ENCODE measurements around the gene UBE2U. TPM values are rescaled to one million over a fixed set of nuclear protein-coding genes. Genes with fewer than 3 reads are reported as not detected.

Gene UBE2U
- total RNA-seq, 6 experiments from 2014 or later: not detected

DNA sequence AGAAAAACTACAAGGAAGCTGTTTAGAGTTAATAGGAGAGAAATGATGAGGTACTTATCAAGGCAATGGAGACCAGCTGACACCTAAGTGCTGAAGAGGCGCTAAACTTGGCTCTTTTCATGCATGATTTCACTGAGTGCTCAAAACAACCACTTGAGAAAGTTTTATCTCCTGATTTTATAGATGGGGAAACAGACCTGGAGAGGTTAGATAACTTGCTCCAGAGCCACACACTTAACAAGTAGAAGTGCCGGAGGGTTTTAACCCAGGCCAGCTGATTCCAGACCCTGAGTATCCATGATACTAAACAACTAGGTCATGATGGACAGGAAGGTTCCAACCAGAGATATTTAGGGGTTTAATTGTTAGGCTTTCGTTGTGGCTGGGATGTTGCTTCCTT is 25.9 kb downstream of the UBE2U start:
- no peak overlapping the region for H3K27ac ChIP-seq
- no peak for DNase-seq
- H3K36me3 ChIP-seq: no peaks in the 10 kb centered on the region
- peaks cover 0 to 9% of the 10 kb centered on the region in 2 donors for H3K27me3 ChIP-seq
- ATAC-seq: no peak
- no peak overlapping the region for H3K4me3 ChIP-seq
- no peaks in the 10 kb centered on the region for H3K9me3 ChIP-seq
- intact Hi-C loops (cut with DNase I): no loop called here
- no peaks in the 10 kb centered on the region for H3K4me1 ChIP-seq
- TF ChIP-seq, protein P1, sequence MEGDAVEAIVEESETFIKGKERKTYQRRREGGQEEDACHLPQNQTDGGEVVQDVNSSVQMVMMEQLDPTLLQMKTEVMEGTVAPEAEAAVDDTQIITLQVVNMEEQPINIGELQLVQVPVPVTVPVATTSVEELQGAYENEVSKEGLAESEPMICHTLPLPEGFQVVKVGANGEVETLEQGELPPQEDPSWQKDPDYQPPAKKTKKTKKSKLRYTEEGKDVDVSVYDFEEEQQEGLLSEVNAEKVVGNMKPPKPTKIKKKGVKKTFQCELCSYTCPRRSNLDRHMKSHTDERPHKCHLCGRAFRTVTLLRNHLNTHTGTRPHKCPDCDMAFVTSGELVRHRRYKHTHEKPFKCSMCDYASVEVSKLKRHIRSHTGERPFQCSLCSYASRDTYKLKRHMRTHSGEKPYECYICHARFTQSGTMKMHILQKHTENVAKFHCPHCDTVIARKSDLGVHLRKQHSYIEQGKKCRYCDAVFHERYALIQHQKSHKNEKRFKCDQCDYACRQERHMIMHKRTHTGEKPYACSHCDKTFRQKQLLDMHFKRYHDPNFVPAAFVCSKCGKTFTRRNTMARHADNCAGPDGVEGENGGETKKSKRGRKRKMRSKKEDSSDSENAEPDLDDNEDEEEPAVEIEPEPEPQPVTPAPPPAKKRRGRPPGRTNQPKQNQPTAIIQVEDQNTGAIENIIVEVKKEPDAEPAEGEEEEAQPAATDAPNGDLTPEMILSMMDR (IDR thresholded peaks at IDR 0.05): no peak
- TF ChIP-seq POLR2A (IDR thresholded peaks at IDR 0.05): no peak
- 79% methylated on average over 3 of the region's 3 CpGs for WGBS (ENCODE audit: insufficient coverage, low coverage, low lambda C conversion rate, missing lambda C conversion rate)

- TF ChIP-seq, protein P1 (IDR thresholded peaks at IDR 0.05): no peak
- TF ChIP-seq POLR2A (IDR thresholded peaks at IDR 0.05): no peak
- H3K9me3 ChIP-seq: no peaks in the 10 kb centered on the region
- ATAC-seq: no peak
- H3K36me3 ChIP-seq: no peaks in the 10 kb centered on the region
- intact Hi-C loops (cut with DNase I): no loop called here
- H3K4me3 ChIP-seq: no peak overlapping the region
- H3K4me1 ChIP-seq: no peaks in the 10 kb centered on the region
- WGBS (ENCODE audit: insufficient coverage, low coverage, low lambda C conversion rate, missing lambda C conversion rate): 19% methylated on average over 4 of the region's 4 CpGs
- DNase-seq: no peak
- H3K27ac ChIP-seq: no peak overlapping the region
- peaks cover 0 to 9% of the 10 kb centered on the region in 2 donors for H3K27me3 ChIP-seq
Measured at GRCh38 chr1:64231153-64231552, 27.7 kb downstream of the UBE2U start.

GRCh38 chr1:64231654-64232053 is 28.2 kb downstream of the UBE2U start:
- no peak overlapping the region for H3K4me3 ChIP-seq
- no peaks in the 10 kb centered on the region for H3K36me3 ChIP-seq
- H3K9me3 ChIP-seq: no peaks in the 10 kb centered on the region
- H3K27ac ChIP-seq: no peak overlapping the region
- H3K4me1 ChIP-seq: no peaks in the 10 kb centered on the region
- DNase-seq (no peak), ATAC-seq (no peak)
- TF ChIP-seq, protein P1 (IDR thresholded peaks at IDR 0.05): no peak
- TF ChIP-seq POLR2A (IDR thresholded peaks at IDR 0.05): no peak
- peaks cover 0 to 9% of the 10 kb centered on the region in 2 donors for H3K27me3 ChIP-seq
- intact Hi-C loops (cut with DNase I): no loop called here

GRCh38 chr1:64234714-64235113 is 31.3 kb downstream of the UBE2U start:
- no peak overlapping the region for H3K4me3 ChIP-seq
- intact Hi-C loops (cut with DNase I): no loop called here
- H3K36me3 ChIP-seq: no peaks in the 10 kb centered on the region
- no peak overlapping the region for H3K27ac ChIP-seq
- peaks cover 0 to 9% of the 10 kb centered on the region in 2 donors for H3K27me3 ChIP-seq
- no peaks in the 10 kb centered on the region for H3K9me3 ChIP-seq
- ATAC-seq (no peak), DNase-seq (no peak)
- no peak for TF ChIP-seq POLR2A (IDR thresholded peaks at IDR 0.05)
- TF ChIP-seq, protein P1 (IDR thresholded peaks at IDR 0.05): no peak
- H3K4me1 ChIP-seq: no peaks in the 10 kb centered on the region

DNA sequence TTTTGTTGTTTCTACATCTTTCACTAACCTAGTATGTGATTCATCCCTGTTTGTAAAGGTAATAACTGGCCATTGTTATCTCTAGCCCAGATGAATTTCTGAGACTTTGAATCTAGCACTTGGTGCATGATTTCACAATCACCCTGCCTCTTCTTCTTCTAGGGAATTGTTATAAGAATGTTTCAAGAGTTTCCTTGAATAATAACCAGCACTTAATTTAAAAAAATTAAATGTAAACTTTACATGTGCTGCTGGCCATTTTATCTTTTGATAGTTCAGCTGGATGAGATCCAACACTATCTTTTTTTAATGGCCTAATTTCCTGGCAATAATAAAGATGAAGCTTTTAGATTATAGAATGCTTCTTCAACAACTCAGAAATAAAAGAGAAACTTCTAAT is 31.8 kb downstream of the UBE2U start:
- TF ChIP-seq, protein P1 (IDR thresholded peaks at IDR 0.05): no peak
- TF ChIP-seq POLR2A (IDR thresholded peaks at IDR 0.05): no peak
- Histone ChIP-seq H3K4me1 (no peaks in the 10 kb centered on the region), H3K4me3 (no peak overlapping the region), H3K9me3 (no peaks in the 10 kb centered on the region), H3K27ac (no peak overlapping the region), H3K27me3 (peaks cover 0 to 9% of the 10 kb centered on the region in 2 donors), H3K36me3 (no peaks in the 10 kb centered on the region)
- no peak for ATAC-seq
- intact Hi-C loops (cut with DNase I): no loop called here
- no peak for DNase-seq

Measured in right lobe of liver (tissue), 6 donors.